Lower leg skin (tissue), 3 donors: ENCODE data around the gene ZBTB7B.

Source experiments
- CTCF ChIP-seq, 3 donors: fragments of 450-650 bp; IDR thresholded peaks; one replicate each; pipeline ENCODE4 v1.5.1; 2016; ENCODE audit warnings: antibody characterized with exemption in 3 of 3, mild to moderate bottlenecking in 3 of 3, moderate library complexity in 2 of 3
- POLR2A ChIP-seq, 2 donors: fragments of 450-650 bp; IDR thresholded peaks; one replicate each; pipeline ENCODE4 v1.6.1; 2016 to 2017; ENCODE audit warnings: antibody characterized with exemption in 2 of 2, mild to moderate bottlenecking in 1 of 2, moderate library complexity in 1 of 2

DNA sequence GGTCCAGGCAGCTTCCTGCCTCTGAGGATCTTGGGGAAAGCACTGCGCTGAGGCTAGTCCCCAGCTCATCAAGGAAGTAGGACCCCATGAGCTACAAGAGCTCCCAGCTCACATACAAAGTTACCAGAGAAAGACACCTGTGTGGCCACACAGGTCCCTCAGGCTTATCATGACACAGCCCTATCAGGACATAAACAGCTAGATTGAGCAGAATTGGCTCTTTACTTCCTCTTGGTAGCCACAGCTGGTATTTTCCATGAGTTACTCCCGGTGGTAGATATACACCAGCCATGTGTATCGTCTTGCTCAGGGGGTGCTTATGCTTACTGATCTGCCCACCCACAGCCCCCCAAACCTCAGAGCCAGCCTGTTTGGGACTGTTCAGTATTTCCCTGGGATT is 8.0 kb upstream of the ZBTB7B start:
- no peak for TF ChIP-seq POLR2A (IDR thresholded peaks at IDR 0.05)
- no peak for TF ChIP-seq CTCF (IDR thresholded peaks at IDR 0.05)
